ENCODE results near the gene TTC23L. TPM values are rescaled to one million over a fixed set of nuclear protein-coding genes. Genes with fewer than 3 reads are reported as not detected.

Gene TTC23L
- total RNA-seq, 1 donor from 2014 or later: not detected

DNA sequence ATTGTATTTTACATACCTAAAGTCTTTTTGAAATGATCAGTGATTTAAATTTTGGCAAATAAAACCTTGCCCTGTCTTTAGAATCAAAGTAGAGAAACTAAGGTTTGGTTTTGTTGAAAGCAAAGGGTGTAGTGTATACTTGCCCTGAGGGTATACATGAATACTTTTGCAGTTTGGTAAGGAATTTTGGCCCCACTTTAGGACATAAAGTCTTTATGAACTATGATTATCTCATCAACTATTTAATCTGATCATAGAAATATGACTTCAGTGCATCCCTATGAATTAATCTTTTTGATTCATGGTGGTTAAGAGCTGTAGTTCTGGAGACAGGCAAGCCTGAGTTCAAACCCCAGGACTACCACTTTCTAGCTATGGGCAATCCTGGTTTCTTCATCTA lies 58.7 kb downstream of the TTC23L start:
- no peak overlapping the region for H3K4me3 ChIP-seq
- H3K9me3 ChIP-seq (replicated peaks): no peaks in the 10 kb centered on the region
- no peak for TF ChIP-seq CTCF (IDR thresholded peaks at IDR 0.05; ENCODE audit: borderline replicate concordance)
- no peaks in the 10 kb centered on the region for H3K36me3 ChIP-seq
- H3K4me1 ChIP-seq: no peaks in the 10 kb centered on the region
- no peak for DNase-seq
- no peaks in the 10 kb centered on the region for H3K27me3 ChIP-seq (ENCODE audit: low read depth)
- intact Hi-C loops (cut with micrococcal nuclease): loop anchor here (2.0 to 5.0 kb wide), 3 partner anchors 379 to 425 kb away; no protein-coding TSS in a partner anchor
- no peak overlapping the region for H3K27ac ChIP-seq (replicated peaks)

- intact Hi-C loops (cut with micrococcal nuclease): loop anchor here (2.0 to 5.0 kb wide), 3 partner anchors 380 to 426 kb away; no protein-coding TSS in a partner anchor
- Histone ChIP-seq H3K9me3 (replicated peaks) (no peaks in the 10 kb centered on the region), H3K27me3 (ENCODE audit: low read depth) (no peaks in the 10 kb centered on the region), H3K27ac (replicated peaks) (no peak overlapping the region), H3K4me3 (no peak overlapping the region), H3K4me1 (no peaks in the 10 kb centered on the region), H3K36me3 (no peaks in the 10 kb centered on the region)
- peak; percentile 36 for DNase-seq
- peak; percentile 92 for TF ChIP-seq CTCF (IDR thresholded peaks at IDR 0.05; ENCODE audit: borderline replicate concordance)
Observed at GRCh38 chr5:34898258-34898895, 59.4 kb downstream of the TTC23L start.

- DNase-seq: no peak
- H3K27me3 ChIP-seq (ENCODE audit: low read depth): no peaks in the 10 kb centered on the region
- H3K27ac ChIP-seq (replicated peaks): no peak overlapping the region
- TF ChIP-seq CTCF (IDR thresholded peaks at IDR 0.05; ENCODE audit: borderline replicate concordance): no peak
- no peaks in the 10 kb centered on the region for H3K9me3 ChIP-seq (replicated peaks)
- H3K4me3 ChIP-seq: no peak overlapping the region
- intact Hi-C loops (cut with micrococcal nuclease): loop anchor here (2.0 to 5.0 kb wide), 3 partner anchors 380 to 427 kb away; no protein-coding TSS in a partner anchor
- no peaks in the 10 kb centered on the region for H3K4me1 ChIP-seq
- H3K36me3 ChIP-seq: no peaks in the 10 kb centered on the region
Observed at GRCh38 chr5:34899066-34899465, 60.1 kb downstream of the TTC23L start.

- Histone ChIP-seq H3K27ac (replicated peaks) (no peak overlapping the region), H3K4me1 (no peaks in the 10 kb centered on the region), H3K36me3 (no peaks in the 10 kb centered on the region), H3K27me3 (ENCODE audit: low read depth) (no peaks in the 10 kb centered on the region), H3K9me3 (replicated peaks) (no peaks in the 10 kb centered on the region), H3K4me3 (no peak overlapping the region)
- no peak for DNase-seq
- intact Hi-C loops (cut with micrococcal nuclease): no loop called here
- TF ChIP-seq CTCF (IDR thresholded peaks at IDR 0.05; ENCODE audit: borderline replicate concordance): no peak
Observed at GRCh38 chr5:34900652-34901051, 61.7 kb downstream of the TTC23L start.

DNA sequence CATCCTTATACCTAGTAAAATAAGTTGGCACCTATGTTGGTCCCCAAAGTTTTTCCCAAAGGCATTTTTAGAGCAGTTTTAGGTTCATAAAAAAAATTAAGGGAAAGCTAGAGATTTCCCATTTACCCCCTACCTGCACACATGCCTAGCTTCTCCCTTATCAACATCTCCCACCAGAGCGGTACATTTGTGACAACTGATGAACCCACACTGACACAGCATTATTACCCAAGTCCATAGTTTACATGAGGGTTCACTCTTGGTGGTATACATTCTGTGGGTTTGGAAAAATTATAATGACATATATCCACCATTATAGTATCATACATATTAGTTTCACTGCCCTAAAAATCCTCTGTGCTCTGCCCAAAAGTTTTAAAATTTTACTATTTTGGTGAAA lies 64.3 kb downstream of the TTC23L start:
- no peak for TF ChIP-seq CTCF (IDR thresholded peaks at IDR 0.05; ENCODE audit: borderline replicate concordance)
- H3K4me3 ChIP-seq: no peak overlapping the region
- H3K4me1 ChIP-seq: no peaks in the 10 kb centered on the region
- H3K36me3 ChIP-seq: peaks cover 15% of the 10 kb centered on the region
- intact Hi-C loops (cut with micrococcal nuclease): no loop called here
- no peaks in the 10 kb centered on the region for H3K9me3 ChIP-seq (replicated peaks)
- no peaks in the 10 kb centered on the region for H3K27me3 ChIP-seq (ENCODE audit: low read depth)
- H3K27ac ChIP-seq (replicated peaks): no peak overlapping the region
- no peak for DNase-seq
